Limb (tissue), 2 donors: ENCODE measurements around the gene ZSWIM3.

Experiments
- DNase-seq, 2 donors: peaks; one replicate each; pipeline ENCODE4 v3.0.0-alpha.2; 2016; ENCODE audit errors: extremely low spot score in 2 of 2

ZSWIM3 gene

DNA sequence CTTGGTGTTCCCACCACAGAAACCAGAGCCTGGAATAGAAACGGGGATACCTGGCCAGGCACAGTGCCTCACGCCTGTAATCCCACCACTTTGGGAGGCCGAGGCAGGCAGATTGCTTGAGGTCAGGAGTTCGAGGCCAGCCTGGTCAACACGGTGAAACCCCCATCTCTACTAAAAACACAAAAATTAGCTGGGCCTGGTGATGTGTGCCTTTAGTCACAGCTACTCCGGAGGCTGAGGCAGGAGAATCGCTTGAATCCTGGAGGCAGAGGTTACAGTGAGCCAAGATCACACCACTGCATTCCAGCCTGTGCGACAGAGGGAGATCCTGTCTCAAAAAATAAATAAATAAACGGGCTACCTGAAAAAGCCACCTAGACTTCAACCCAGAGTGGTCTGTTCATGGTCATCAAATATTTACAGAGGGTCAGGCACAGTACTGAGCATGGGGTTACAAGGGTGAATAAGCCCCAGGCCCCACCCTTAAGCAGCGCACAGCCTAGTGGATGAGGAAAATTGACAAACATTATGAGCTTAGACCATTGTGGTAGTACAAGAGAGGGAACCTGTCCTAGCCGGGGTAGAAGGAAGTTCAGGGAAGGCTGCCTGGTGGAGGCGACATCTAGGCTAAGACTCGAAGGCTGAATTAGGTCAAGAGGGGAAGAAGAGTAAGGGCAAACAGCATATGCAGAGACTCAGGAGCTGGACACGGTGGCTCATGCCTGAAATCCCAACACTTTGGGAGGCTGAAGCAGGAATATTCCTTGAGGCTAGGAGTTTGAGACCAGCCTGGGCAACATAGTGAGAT is 69.9 kb downstream of the ZSWIM3 start:
- no peak for DNase-seq
